Measurements from ENCODE around the gene SF3B1. TPM values are rescaled to one million over a fixed set of nuclear protein-coding genes. Genes with fewer than 3 reads are reported as not detected.

The SF3B1 gene
- total RNA-seq, 4 donors from 2014 or later = 113 to 259 (median 149) TPM

DNA sequence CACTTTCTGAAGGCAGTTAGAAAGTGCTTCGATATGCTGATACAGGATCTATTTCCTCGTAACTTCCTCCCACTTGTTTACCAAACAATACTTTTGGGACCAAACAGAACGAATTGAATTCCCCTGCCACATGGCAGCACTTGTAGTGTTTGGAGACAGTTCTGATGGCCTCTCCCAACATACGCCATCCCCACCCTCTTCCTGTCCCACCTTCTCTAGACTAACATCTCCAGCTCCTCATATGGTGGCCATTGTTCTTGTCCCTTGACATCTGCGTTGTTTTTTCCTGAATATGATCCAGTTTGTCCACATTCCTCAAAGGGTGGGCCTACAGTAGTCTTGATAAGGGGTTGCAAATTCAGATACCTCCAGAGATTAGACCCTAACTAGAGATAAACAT lies 70.8 kb downstream of the SF3B1 start:
- intact Hi-C loops (cut with DNase I) = no loop called here
- DNase-seq = no peak
- H3K27ac ChIP-seq = no peak overlapping the region
- H3K27me3 ChIP-seq = no peaks in the 10 kb centered on the region
- no peak for TF ChIP-seq POLR2A (IDR thresholded peaks at IDR 0.05)
- TF ChIP-seq, protein P1, sequence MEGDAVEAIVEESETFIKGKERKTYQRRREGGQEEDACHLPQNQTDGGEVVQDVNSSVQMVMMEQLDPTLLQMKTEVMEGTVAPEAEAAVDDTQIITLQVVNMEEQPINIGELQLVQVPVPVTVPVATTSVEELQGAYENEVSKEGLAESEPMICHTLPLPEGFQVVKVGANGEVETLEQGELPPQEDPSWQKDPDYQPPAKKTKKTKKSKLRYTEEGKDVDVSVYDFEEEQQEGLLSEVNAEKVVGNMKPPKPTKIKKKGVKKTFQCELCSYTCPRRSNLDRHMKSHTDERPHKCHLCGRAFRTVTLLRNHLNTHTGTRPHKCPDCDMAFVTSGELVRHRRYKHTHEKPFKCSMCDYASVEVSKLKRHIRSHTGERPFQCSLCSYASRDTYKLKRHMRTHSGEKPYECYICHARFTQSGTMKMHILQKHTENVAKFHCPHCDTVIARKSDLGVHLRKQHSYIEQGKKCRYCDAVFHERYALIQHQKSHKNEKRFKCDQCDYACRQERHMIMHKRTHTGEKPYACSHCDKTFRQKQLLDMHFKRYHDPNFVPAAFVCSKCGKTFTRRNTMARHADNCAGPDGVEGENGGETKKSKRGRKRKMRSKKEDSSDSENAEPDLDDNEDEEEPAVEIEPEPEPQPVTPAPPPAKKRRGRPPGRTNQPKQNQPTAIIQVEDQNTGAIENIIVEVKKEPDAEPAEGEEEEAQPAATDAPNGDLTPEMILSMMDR (IDR thresholded peaks at IDR 0.05) = no peak
- H3K4me3 ChIP-seq = no peak overlapping the region
- H3K4me1 ChIP-seq = no peaks in the 10 kb centered on the region
- H3K36me3 ChIP-seq = no peaks in the 10 kb centered on the region
- no peaks in the 10 kb centered on the region for H3K9me3 ChIP-seq
- WGBS, 2 donors = 69 to 74% methylated on average over 5 of the region's 5 CpGs

DNA sequence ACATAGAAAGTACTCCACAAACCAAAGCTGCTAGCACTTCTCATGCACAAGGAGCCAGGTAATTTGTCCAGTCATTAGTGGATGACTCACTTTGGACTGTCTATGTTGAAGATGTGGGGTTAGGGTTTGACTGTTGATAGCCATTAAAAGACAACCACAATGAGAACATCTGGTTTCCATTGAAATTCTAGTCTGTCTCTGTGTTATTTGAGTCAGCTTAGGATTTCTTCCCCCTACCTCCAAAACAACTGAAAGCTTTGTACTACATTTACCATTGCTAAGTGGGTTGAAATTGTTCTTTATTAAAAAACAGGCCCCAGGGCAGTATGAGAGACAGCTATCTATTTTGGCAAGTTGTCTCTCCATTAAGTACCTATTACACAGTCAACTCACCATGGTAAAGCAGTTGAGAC lies 74.1 kb downstream of the SF3B1 start:
- no peaks in the 10 kb centered on the region for H3K27me3 ChIP-seq
- no peak for DNase-seq

DNA sequence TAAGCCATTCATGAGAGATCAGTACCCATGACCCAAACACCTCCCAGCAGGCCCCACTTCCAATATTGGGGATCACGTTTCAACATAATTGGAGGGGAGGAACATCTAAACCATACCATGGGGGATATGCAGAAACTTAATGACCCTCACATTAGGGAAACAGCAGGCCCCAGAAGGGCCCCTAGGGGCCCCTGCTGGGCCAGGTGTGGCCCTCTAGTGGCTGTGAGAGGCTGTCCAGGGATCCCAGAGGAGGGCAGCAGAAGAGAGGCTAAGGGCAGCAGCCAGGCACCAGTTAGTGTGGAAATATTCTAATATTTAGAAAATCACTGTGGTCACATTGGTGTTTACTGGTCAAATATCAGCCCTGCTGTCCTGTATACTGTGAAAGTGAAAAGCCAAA lies 75.0 kb downstream of the SF3B1 start:
- no peak for DNase-seq
- intact Hi-C loops (cut with DNase I) = no loop called here
- TF ChIP-seq POLR2A (IDR thresholded peaks at IDR 0.05) = no peak
- TF ChIP-seq, protein P1 (IDR thresholded peaks at IDR 0.05) = no peak

More for the DNA sequence above, 74.1 kb downstream of the SF3B1 start:
- no peak overlapping the region for H3K27ac ChIP-seq
- no peaks in the 10 kb centered on the region for H3K9me3 ChIP-seq
- H3K4me1 ChIP-seq = no peaks in the 10 kb centered on the region
- no peaks in the 10 kb centered on the region for H3K36me3 ChIP-seq
- no peak overlapping the region for H3K4me3 ChIP-seq
- intact Hi-C loops (cut with DNase I) = no loop called here
- TF ChIP-seq POLR2A (IDR thresholded peaks at IDR 0.05) = no peak
- TF ChIP-seq, protein P1 (IDR thresholded peaks at IDR 0.05) = no peak

DNA sequence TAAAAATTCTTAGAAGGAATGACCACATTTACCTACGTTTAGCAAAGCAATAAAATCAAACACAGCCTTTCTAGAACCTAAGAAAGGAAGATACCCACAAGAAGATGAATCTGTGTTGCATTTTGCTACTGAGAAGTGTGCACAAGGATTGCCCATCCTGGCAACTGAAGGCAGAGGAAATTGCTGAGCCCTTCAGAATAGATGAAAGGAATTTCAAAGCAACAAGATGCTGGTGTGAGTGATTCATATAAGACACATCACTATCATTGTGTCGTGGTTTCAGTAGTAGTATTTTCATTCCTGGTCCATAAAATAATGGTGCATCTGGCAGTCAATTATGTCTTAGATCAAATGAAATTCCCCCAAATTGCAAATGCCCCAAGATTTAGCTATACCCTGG lies 75.9 kb downstream of the SF3B1 start:
- TF ChIP-seq POLR2A (IDR thresholded peaks at IDR 0.05) = no peak
- TF ChIP-seq, protein P1 (IDR thresholded peaks at IDR 0.05) = no peak
- intact Hi-C loops (cut with DNase I) = no loop called here

More for the DNA sequence above, 75.0 kb downstream of the SF3B1 start:
- 80 to 100% methylated on average over 1 of the region's 1 CpG for WGBS, 2 donors
- no peaks in the 10 kb centered on the region for H3K4me1 ChIP-seq
- H3K9me3 ChIP-seq = no peaks in the 10 kb centered on the region
- H3K36me3 ChIP-seq = no peaks in the 10 kb centered on the region
- no peak overlapping the region for H3K27ac ChIP-seq
- H3K4me3 ChIP-seq = no peak overlapping the region
- no peaks in the 10 kb centered on the region for H3K27me3 ChIP-seq

DNA sequence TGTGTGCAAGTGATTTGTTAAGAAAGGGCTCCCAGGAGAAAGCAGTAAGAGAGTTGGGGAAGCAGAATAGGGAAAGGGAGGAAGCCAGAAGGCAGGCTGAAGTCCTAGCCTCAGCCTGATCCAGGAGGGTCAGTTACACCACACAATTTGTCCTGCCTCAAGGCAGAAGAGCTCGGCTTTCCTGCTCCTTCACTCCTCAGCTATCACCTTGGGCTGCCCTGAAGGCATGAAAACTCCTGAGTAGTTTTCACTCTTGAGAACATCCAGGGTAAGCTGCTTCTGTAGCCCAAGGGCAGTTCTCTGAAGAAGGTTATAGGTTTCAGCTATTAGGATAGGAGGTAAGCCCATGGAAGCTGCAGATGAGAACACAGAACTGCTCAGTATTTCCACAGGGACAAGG lies 76.8 kb downstream of the SF3B1 start:
- Histone ChIP-seq H3K4me3 (no peak overlapping the region), H3K4me1 (no peaks in the 10 kb centered on the region), H3K27me3 (no peaks in the 10 kb centered on the region), H3K27ac (no peak overlapping the region), H3K36me3 (no peaks in the 10 kb centered on the region), H3K9me3 (no peaks in the 10 kb centered on the region)
- no peak for DNase-seq
- no peak for TF ChIP-seq POLR2A (IDR thresholded peaks at IDR 0.05)
- TF ChIP-seq, protein P1 (IDR thresholded peaks at IDR 0.05) = no peak
- WGBS, 2 donors = 75 to 100% methylated on average over 1 of the region's 1 CpG
- intact Hi-C loops (cut with DNase I) = no loop called here

More for the DNA sequence above, 75.9 kb downstream of the SF3B1 start:
- Histone ChIP-seq H3K27ac (no peak overlapping the region), H3K9me3 (no peaks in the 10 kb centered on the region), H3K27me3 (no peaks in the 10 kb centered on the region), H3K4me1 (no peaks in the 10 kb centered on the region), H3K36me3 (no peaks in the 10 kb centered on the region), H3K4me3 (no peak overlapping the region)
- no peak for DNase-seq
- WGBS, 2 donors = 28 to 35% methylated on average over 2 of the region's 2 CpGs
